Cerebellar nuclear complex (tissue), 1 donor: ENCODE measurements around the gene SATB2.

Experiments used
- DNase-seq, 2 experiments: peaks; one replicate each; lab custom pipeline; 2025; lab: John Stamatoyannopoulos, UW

SATB2 gene

DNA sequence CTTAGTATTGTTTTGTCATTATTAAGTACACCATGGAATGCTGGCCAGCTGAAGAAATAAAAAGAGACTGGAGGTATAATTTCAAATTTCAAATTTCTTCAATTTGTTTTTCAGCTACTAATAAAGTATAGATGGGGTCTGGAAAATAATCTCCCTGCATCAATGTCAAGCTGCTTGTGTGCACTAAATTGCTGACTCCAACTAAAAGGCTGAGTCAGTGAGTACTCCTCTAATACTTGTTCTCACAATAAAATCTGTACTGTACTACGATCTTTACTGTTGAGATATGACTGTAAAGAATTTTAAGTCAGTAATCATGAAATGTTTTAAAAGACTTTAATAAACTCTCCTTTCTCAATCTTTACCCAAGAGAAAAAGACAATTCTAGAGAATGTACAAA lies 131.9 kb downstream of the SATB2 start:
- DNase-seq = no peak

DNA sequence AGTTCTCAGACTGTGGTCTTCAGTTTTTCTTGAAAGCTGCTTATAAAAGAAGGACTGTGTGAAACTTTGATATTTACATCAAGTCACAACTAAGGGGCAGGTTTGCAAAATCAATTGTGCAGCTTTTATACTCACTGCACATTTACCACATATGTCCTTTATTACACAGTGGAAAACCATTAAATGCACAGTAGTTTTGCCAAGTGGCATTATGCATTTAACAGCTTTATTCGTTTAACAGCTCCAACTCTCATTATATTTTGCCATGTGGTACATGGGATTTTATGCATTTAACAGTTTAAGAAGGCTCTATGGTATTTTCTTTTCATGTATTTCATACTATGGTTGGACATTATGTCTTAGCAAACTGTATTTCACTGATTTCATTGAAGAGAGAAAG lies 135.6 kb downstream of the SATB2 start:
- no peak for DNase-seq

DNA sequence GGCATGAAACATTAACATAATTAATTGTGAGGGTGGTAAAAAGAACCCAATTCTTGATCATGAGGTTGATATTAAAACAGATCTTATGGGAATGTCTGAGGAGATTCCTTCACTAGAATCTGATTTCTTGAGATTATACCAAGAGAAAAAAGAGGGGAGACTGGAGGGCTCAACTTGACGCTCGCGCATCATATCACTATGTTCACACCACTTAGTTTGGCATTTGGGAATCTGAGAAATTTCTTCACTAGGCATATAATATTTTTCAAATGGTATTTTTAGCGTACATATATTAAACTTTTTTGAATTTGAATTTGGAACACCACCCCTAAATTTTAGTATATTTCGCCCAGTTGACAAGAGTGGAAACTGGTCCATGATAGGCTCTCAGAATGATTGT lies 140.1 kb downstream of the SATB2 start:
- no peak for DNase-seq

DNA sequence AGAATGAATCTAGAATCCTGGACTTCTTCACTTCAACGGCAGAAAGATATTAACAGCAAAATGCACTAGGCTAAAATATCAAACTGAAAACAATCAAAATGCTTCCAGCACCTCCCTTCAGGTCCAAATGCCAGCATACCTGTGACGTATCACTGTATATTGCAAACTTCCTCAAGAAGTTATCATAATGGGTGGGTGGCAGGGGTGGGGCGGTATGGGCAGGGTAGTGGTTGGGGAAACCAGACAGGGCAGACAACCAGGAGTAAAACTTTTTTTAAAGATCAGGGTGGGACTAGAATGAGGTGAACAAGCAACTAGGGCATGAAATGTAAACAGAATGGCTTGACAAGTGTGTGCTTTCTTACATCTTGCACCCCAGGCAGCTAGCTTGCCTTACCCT lies 140.9 kb downstream of the SATB2 start:
- no peak for DNase-seq

DNA sequence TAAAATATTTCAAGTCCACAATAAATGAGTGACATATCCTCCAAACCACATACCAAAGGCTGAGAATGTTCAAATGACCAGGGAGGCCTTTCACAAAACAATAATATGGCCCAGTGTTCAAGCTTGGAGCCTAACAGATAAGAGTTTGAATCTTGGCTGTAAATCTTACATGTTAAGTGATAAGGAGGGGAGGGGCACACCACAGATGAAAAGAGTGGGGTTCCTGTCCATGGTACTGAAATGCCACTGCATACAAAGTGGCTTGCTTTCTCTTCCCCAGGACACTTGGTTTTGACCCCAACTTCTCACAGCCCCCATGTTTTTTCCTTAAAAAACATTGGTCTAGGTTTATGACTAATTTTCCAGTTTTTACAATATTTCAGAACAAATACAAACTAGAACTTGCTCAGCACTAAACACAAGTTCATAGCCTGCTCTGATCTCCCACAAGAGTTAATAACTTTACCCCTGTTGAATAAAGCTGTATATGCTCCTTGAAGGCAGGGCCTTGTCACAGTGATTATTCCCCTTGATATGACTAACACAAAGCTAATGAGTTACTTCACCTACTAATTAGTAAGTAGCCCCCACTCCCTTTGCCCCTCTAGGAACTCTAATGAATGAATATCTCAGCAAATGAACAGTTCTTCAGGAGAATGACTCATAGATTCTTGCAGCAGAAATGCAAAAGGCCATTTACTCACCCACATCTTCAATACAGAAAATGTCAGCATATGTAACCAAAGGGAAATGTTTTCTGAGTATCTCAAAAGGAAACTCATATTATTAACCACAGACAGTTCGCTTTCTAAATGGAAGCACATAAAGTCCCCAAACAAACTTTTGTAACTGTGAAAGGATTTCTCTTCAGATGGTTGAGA lies 142.2 kb downstream of the SATB2 start:
- DNase-seq = no peak

- DNase-seq = no peak
Observed at GRCh38 chr2:199312931-199313330, 144.8 kb downstream of the SATB2 start.

DNA sequence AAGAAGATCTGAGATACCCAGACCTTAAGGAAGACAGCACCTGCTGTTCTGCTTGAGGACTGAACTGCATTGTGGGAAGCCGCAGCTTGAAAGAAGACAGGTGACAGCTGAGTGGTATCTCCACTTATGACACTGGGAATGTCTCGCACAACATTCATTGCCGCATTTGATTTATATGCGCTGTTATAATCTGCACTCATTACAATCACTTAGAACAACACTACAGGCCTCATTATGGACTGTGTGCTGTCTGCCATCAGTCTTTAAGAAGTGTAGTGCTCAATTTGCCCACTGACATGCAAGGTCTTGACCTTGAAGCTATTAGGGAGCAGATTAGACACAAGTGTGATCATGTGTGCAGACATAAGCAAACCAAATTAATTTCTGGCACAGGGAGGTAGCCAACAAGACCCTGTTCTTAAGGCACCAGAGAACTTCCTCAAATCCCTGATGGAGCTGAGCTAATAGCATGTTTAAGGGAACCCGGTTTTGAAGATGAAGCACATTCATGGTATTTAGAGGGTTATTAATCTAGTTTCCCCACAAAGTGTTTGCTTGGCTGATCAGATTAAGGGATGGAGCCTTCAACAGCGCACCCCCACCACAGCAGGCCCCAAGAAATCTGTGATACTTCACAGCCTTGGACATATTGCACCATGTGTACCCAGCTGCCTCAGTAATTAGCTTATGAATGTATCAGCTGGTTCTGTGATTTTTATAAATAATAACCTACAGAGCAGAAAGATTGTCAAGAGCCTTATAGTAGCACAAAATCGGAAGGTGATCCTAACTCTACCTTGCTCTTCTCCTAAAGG lies 146.8 kb downstream of the SATB2 start:
- no peak for DNase-seq

DNA sequence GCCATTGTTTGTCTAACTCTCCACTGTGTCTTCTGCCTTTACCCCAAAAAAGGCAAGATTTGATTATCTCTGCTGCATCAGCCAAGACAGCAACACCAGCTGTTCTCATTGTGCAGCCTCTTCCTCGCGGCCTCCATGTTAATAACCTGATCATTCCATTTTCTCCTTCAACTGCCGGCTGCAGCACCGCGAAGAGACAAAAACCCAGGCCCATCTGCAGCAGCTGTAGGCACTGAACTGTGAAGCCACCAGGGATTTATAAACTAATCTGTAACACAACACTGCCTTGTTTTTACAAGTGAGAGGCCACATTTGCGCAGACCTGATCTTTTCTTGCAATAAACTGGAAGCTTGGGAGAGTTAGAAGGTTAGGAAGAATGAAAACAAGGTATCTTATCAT lies 147.8 kb downstream of the SATB2 start:
- DNase-seq = no peak

DNA sequence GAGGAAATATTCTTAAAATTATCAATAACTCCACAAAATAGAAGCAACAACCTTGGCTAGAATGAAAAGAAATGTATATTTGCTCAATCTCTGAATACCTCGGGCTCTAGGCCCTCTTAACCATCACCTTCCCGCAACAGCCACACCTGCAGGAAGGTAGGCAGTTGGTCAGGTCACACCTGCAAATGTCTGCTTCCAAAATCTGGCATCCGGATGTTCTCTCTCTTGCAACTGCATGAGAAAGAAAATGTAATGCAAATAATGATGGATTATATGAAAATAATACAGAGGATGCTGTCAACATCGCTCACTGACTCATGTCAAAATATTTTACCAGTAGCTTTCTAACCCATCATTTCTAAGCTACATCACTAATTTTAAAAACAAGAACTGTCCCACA lies 148.3 kb downstream of the SATB2 start:
- DNase-seq = no peak

DNA sequence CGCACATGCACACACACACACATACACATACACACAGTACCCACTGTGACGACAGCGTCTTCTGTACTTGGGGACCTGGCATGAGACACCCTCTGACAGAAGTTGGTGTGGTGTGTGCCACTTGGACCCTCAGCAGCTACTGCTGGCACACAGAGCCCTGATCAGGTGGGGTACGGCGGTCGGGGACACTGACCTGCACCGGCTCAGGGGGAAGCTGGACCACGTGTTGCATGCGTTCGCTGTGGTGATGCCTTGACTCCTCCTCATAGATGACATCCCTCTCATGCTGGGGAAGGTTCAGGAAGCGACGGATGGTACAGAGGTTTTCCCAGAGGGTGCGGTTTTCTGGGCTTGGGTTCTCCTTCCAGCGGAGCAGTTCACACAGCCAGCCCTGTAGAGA lies 149.2 kb downstream of the SATB2 start:
- DNase-seq = no peak

DNA sequence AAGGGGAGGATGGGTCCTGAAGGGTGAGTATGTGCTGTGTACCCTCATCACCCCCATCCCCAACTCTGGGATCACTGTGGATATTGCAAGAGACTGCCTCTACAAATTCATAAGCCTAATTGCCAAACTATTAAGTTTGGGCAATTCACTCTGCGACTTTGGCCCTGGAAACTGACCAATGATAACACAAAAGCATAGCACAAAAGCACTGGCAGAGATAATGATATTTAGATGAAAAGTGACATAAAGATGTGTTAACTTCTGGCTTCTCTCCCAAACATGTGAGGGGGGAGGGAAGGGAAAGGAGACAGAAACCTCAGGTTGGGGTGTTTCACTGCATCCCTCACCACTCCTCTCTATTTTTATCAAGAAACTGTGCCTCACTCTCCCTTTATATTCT lies 150.3 kb downstream of the SATB2 start:
- no peak for DNase-seq

- DNase-seq = no peak
Observed at GRCh38 chr2:199306116-199306515, 151.6 kb downstream of the SATB2 start.

GRCh38 chr2:199303728-199304177 lies 154.0 kb downstream of the SATB2 start:
- DNase-seq = no peak

DNA sequence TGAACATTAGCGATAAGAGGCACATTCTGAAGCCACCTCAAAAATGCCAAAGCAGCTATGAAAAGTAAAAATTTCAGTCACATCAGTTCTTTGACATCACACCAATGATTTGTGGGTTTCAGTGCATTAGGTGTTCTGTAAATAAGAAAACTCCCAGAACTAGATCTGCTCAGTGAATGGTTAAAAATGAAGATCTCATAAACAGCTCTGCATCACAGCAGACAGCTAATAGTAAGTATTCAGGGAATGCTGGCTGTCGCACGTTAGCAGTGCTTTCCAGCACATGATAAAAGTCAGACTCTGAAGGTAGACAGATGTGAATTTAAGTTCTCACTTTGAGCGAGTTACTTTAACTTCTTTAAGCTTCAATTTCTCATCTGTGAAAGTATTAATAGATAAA lies 154.9 kb downstream of the SATB2 start:
- no peak for DNase-seq

GRCh38 chr2:199288424-199288823 lies 169.3 kb downstream of the SATB2 start:
- no peak for DNase-seq

GRCh38 chr2:199282309-199282708 lies 175.4 kb downstream of the SATB2 start:
- no peak for DNase-seq

GRCh38 chr2:199279146-199279545 lies 178.6 kb downstream of the SATB2 start:
- no peak for DNase-seq

GRCh38 chr2:199278099-199278498 lies 179.6 kb downstream of the SATB2 start:
- DNase-seq = no peak

DNA sequence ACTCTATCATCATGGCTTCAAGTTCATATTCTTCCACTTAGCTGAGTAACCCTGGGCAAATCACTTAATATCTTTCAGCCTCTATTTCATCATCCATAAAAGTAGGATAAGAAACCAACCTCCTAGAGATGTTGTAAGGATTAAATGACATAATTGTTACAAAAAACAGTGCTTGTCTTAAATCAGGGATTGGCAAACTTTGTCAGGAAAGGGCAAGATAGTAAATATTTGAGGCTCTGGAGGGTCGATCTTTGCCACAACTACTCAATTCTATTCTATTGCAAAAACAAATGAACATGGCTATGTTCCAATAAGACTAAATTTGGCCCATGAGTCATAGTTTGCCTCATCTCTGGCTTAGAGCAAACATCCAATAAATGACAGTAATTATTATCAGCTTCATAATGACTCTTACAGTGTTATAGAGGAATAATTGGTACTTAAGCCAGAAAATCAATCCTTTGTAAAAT lies 184.7 kb downstream of the SATB2 start:
- no peak for DNase-seq

DNA sequence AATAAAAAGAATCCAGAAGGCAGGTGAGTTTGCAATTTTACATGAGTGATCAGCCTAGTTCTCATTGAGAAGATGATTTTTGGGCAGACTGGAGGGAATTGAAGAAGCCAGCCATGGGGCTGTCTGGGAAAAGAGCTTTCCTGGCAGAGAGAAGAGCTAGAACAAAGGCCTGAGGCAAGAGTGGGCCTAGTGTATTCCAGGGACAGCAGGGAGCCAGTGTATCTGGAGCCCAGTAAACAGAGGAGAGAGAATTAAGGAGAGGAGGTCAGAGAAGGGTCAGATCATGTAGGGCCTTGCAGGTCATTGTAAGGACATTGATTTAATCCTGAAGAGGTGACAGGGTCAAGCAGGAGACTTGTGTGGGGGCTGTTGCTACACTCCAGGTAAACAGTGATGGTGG lies 195.8 kb downstream of the SATB2 start:
- no peak for DNase-seq

DNA sequence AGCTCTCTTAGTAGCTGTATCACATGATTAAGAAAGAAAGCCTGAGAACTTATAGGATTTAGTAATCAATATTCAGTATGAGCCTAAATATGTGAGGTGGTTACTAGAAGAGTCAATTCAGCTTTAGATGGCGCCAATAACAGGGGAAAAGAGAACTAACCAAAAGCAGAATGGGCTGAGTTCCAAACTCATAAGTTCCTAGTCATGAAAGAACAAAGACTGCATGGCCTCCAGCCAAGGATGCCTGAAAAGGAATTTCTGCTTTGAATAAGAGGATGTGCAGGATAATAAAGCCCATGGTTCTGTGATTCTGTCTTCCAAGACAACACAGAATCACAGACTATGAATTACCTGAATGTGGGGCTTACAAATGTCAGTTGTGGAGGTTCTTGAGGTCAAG lies 196.5 kb downstream of the SATB2 start:
- no peak for DNase-seq

GRCh38 chr2:199259671-199260070 lies 198.1 kb downstream of the SATB2 start:
- no peak for DNase-seq

GRCh38 chr2:199258291-199258690 lies 199.4 kb downstream of the SATB2 start:
- DNase-seq = no peak
